Activated CD8-positive, alpha-beta memory T cell treated with anti-CD3 and anti-CD28 coated beads, Interleukin-2, amount 50 U/mL, for 24 hours (primary cell): ENCODE results near the gene RAD51B.

Source experiments
- DNase-seq: peaks from one replicate; pipeline ENCODE4 v3.0.0-alpha.2; 2020; ENCODE audit errors: extremely low read depth

RAD51B gene

GRCh38 chr14:68573722-68574121, 754.1 kb downstream of the RAD51B start:
- DNase-seq: no peak

- no peak for DNase-seq
These were observed 754.9 kb downstream of the RAD51B start for GRCh38 chr14:68574461-68574860.

GRCh38 chr14:68574906-68575305, 755.3 kb downstream of the RAD51B start:
- no peak for DNase-seq

GRCh38 chr14:68575426-68575825, 755.8 kb downstream of the RAD51B start:
- no peak for DNase-seq

GRCh38 chr14:68576031-68576430, 756.5 kb downstream of the RAD51B start:
- DNase-seq: no peak

- no peak for DNase-seq
These were observed 757.1 kb downstream of the RAD51B start for GRCh38 chr14:68576496-68577244.

GRCh38 chr14:68577802-68578541, 758.4 kb downstream of the RAD51B start:
- DNase-seq: no peak

GRCh38 chr14:68578597-68578996, 759.0 kb downstream of the RAD51B start:
- no peak for DNase-seq

- no peak for DNase-seq
These were observed 760.6 kb downstream of the RAD51B start for GRCh38 chr14:68580096-68580645.

- DNase-seq: no peak
These were observed 761.1 kb downstream of the RAD51B start for GRCh38 chr14:68580671-68581070.

- DNase-seq: no peak
These were observed 764.1 kb downstream of the RAD51B start for GRCh38 chr14:68583548-68584280.

- DNase-seq: no peak
These were observed 765.2 kb downstream of the RAD51B start for GRCh38 chr14:68584786-68585185.

GRCh38 chr14:68585690-68586089, 766.1 kb downstream of the RAD51B start:
- no peak for DNase-seq

GRCh38 chr14:68586896-68587751, 767.5 kb downstream of the RAD51B start:
- no peak for DNase-seq

- DNase-seq: no peak
These were observed 768.4 kb downstream of the RAD51B start for GRCh38 chr14:68587931-68588330.

GRCh38 chr14:68589447-68590200, 770.0 kb downstream of the RAD51B start:
- no peak for DNase-seq

- DNase-seq: no peak
These were observed 770.6 kb downstream of the RAD51B start for GRCh38 chr14:68590201-68590522.

GRCh38 chr14:68591786-68592185, 772.2 kb downstream of the RAD51B start:
- no peak for DNase-seq

- no peak for DNase-seq
These were observed 773.5 kb downstream of the RAD51B start for GRCh38 chr14:68592948-68593556.

GRCh38 chr14:68593806-68594536, 774.4 kb downstream of the RAD51B start:
- no peak for DNase-seq
